Neural cell (in vitro differentiated cells): ENCODE data around the gene PDE2A. TPM values are rescaled to one million over a fixed set of nuclear protein-coding genes. Genes with fewer than 3 reads are reported as not detected.

Experiments
- H2AFZ ChIP-seq: fragments of 200-600, 300-800 bp; sonication (generic), shearing (Covaris generic); 2 replicates; pipeline ENCODE4 v1.6.0; 2014; ENCODE audit warnings: low read depth, mild to moderate bottlenecking, antibody characterized with exemption, low read length, moderate library complexity
- H3F3A ChIP-seq: fragments of 200-600 bp; shearing (Covaris generic); 2 replicates; pipeline ENCODE4 v1.6.1; 2016; ENCODE audit warnings: mild to moderate bottlenecking, moderate library complexity, mixed read lengths, antibody characterized with exemption, low read length; ENCODE audit not compliant: insufficient read depth, poor library complexity, severe bottlenecking
- H3K27ac ChIP-seq: fragments of 200-600, 300-800 bp; sonication (generic), shearing (Covaris generic); 2 replicates; pipeline ENCODE4 v1.5.1; 2014; ENCODE audit warnings: mild to moderate bottlenecking, low read length, moderate library complexity
- H3K27me3 ChIP-seq: fragments of 300-800, 200-600 bp; sonication (generic), shearing (Covaris generic); 2 replicates; pipeline ENCODE4 v1.6.0; 2014; ENCODE audit warnings: mild to moderate bottlenecking, low read depth, low read length, moderate library complexity; ENCODE audit not compliant: insufficient read depth
- H3K36me3 ChIP-seq: fragments of 300-800, 200-600 bp; sonication (generic), shearing (Covaris generic); 2 replicates; pipeline ENCODE4 v1.5.1; 2014; ENCODE audit warnings: mild to moderate bottlenecking, antibody characterized with exemption, low read length, moderate library complexity; ENCODE audit not compliant: insufficient read depth
- H3K4me2 ChIP-seq: fragments of 300-800, 200-600 bp; sonication (generic), shearing (Covaris generic); 2 replicates; pipeline ENCODE4 v1.6.0; 2014; ENCODE audit warnings: mild to moderate bottlenecking, low read length
- H3K4me3 ChIP-seq: fragments of 300-800, 200-600 bp; sonication (generic), shearing (Covaris generic); 2 replicates; pipeline ENCODE4 v1.5.1; 2014; ENCODE audit warnings: mild to moderate bottlenecking, low read length, moderate library complexity
- H3K79me2 ChIP-seq: fragments of 200-600 bp; shearing (Covaris generic); replicated peaks from 2 replicates; pipeline ENCODE4 v1.6.0; 2014; ENCODE audit warnings: mild to moderate bottlenecking, low read length, moderate library complexity; ENCODE audit not compliant: insufficient read depth
- H3K9ac ChIP-seq: fragments of 300-800, 200-600 bp; sonication (generic), shearing (Covaris generic); 2 replicates; pipeline ENCODE4 v1.6.1; 2016; ENCODE audit warnings: mild to moderate bottlenecking, low read length, mixed read lengths
- H3K9me2 ChIP-seq: fragments of 200-600 bp; shearing (Covaris generic); 2 replicates; pipeline ENCODE4 v1.6.1; 2016; ENCODE audit warnings: mild to moderate bottlenecking, low read length, mixed read lengths; ENCODE audit not compliant: insufficient read depth
- H3K9me3 ChIP-seq: fragments of 200-600, 300-800 bp; sonication (generic), shearing (Covaris generic); 2 replicates; pipeline ENCODE4 v1.6.1; 2016; ENCODE audit warnings: mild to moderate bottlenecking, mixed run types, low read length, moderate library complexity, mixed read lengths
- H4K20me1 ChIP-seq: fragments of 200-600 bp; shearing (Covaris generic); 2 replicates; pipeline ENCODE4 v1.6.1; 2016; ENCODE audit warnings: mild to moderate bottlenecking, mixed run types; ENCODE audit not compliant: insufficient read depth
- CTCF ChIP-seq: fragments of 450-650 bp; IDR thresholded peaks from 2 replicates; pipeline ENCODE4 v1.5.1; 2014; ENCODE audit warnings: antibody characterized with exemption, mild to moderate bottlenecking, moderate library complexity; ENCODE audit not compliant: poor library complexity, severe bottlenecking
- EP300 ChIP-seq: fragments of 450-650 bp; conservative IDR thresholded peaks from 2 replicates; pipeline ENCODE4 v1.6.1; 2014; ENCODE audit warnings: antibody characterized with exemption, mild to moderate bottlenecking, moderate library complexity; ENCODE audit not compliant: poor library complexity, severe bottlenecking
- EZH2 ChIP-seq: fragments of 200-600, 300-800 bp; shearing (Covaris generic), sonication (generic); IDR thresholded peaks from 2 replicates; pipeline ENCODE4 v1.6.1; 2014; ENCODE audit warnings: antibody characterized with exemption, low read length, borderline replicate concordance, mild to moderate bottlenecking; ENCODE audit not compliant: insufficient read depth, poor library complexity, severe bottlenecking
- MXI1 ChIP-seq: fragments of 450-650 bp; conservative IDR thresholded peaks from 2 replicates; pipeline ENCODE4 v1.6.1; 2014; ENCODE audit warnings: antibody characterized with exemption, mild to moderate bottlenecking; ENCODE audit not compliant: poor library complexity, severe bottlenecking
- POLR2AphosphoS5 ChIP-seq: IDR thresholded peaks from 2 replicates; pipeline ENCODE4 v1.6.1; 2012
- RAD21 ChIP-seq: fragments of 450-650 bp; conservative IDR thresholded peaks from 2 replicates; pipeline ENCODE4 v1.6.1; 2014; ENCODE audit warnings: antibody characterized with exemption, mild to moderate bottlenecking, moderate library complexity
- SMC3 ChIP-seq: fragments of 450-650 bp; conservative IDR thresholded peaks from 2 replicates; pipeline ENCODE4 v1.6.1; 2014; ENCODE audit warnings: antibody characterized with exemption, mild to moderate bottlenecking, moderate library complexity; ENCODE audit not compliant: poor library complexity
- TAF1 ChIP-seq: IDR thresholded peaks from 2 replicates; pipeline ENCODE4 v1.6.1; 2012; ENCODE audit warnings: low read depth
- polyA plus RNA-seq: library from polyadenylated mRNA; depleted of rRNA; stranded (reverse); fragments of >200 nt; gene quantifications from 2 replicates; pipeline ENCODE4 v1.2.3, GENCODE V29; 2014
- TF ChIP-seq, protein P1 (sequence below): IDR thresholded peaks from 2 replicates; pipeline ENCODE4 v1.6.1; 2012; ENCODE audit warnings: borderline replicate concordance

PDE2A gene
- polyA plus RNA-seq, 1 donor from 2014 or later, result 11.6 TPM

DNA sequence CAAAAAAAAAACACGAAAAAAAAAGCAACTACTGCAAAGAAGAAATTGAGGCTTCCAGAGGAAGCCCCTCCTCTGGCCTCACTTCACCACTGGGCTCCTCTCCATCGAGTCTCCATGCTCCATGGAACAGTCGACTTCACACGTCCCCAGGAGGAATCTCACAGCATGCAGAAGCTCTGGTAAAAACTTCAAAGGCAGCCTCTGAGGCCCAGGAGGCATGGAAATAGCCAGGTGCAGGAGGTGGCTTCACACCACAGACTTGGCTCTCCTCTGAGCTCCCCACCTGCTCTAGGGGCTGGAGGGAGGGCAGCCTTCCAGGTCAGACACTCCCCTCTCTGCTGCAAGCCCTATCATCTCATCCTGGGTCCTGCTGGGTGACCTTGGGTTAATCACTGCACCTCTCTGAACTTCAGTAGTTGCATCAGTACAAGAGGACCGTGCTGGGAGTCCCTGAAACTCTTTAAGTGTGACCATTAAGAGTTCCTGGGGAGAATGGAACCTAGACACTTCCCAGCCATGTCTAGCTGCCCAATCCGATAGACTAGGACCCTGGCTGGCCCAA, 8.2 kb downstream of the PDE2A start:
- Histone ChIP-seq H3K27me3 (no peaks in the 10 kb centered on the region), H3K79me2 (no peaks in the 10 kb centered on the region), H3K4me2 (no peak overlapping the region), H3F3A (no peaks in the 10 kb centered on the region), H3K4me3 (no peak overlapping the region), H2AFZ (no peak overlapping the region), H3K9me2 (no peaks in the 10 kb centered on the region), H4K20me1 (no peaks in the 10 kb centered on the region), H3K27ac (no peak overlapping the region), H3K9me3 (no peaks in the 10 kb centered on the region), H3K36me3 (no peaks in the 10 kb centered on the region), H3K9ac (no peak overlapping the region)
- TF ChIP-seq TAF1 (no peak), RAD21 (no peak), EZH2 (no peak), MXI1 (no peak)

DNA sequence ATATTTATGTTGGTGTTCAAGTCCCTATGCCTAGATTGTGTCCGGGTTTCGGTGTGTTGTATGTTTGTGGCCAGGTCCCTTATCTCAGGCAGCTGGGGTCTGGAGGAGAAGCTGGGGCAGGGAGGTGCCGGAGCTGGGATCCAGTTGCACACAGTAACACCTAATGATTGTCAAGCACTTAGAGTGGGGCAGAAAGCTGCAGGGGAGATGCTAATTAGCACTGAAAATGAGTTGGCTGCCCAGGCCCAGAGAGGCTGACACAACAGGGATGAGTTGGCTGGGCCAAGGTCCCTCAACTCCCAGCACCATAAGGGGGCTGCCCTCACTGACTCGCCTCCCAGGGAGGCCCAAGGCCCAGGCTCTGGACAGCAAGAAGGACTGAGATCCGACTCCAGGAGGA, 12.2 kb downstream of the PDE2A start:
- no peak for TF ChIP-seq MXI1
- TF ChIP-seq RAD21, result no peak
- TF ChIP-seq, protein P1, sequence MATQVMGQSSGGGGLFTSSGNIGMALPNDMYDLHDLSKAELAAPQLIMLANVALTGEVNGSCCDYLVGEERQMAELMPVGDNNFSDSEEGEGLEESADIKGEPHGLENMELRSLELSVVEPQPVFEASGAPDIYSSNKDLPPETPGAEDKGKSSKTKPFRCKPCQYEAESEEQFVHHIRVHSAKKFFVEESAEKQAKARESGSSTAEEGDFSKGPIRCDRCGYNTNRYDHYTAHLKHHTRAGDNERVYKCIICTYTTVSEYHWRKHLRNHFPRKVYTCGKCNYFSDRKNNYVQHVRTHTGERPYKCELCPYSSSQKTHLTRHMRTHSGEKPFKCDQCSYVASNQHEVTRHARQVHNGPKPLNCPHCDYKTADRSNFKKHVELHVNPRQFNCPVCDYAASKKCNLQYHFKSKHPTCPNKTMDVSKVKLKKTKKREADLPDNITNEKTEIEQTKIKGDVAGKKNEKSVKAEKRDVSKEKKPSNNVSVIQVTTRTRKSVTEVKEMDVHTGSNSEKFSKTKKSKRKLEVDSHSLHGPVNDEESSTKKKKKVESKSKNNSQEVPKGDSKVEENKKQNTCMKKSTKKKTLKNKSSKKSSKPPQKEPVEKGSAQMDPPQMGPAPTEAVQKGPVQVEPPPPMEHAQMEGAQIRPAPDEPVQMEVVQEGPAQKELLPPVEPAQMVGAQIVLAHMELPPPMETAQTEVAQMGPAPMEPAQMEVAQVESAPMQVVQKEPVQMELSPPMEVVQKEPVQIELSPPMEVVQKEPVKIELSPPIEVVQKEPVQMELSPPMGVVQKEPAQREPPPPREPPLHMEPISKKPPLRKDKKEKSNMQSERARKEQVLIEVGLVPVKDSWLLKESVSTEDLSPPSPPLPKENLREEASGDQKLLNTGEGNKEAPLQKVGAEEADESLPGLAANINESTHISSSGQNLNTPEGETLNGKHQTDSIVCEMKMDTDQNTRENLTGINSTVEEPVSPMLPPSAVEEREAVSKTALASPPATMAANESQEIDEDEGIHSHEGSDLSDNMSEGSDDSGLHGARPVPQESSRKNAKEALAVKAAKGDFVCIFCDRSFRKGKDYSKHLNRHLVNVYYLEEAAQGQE, result no peak
- TF ChIP-seq EP300, result no peak
- no peak for TF ChIP-seq CTCF
- TF ChIP-seq EZH2, result no peak
- no peak for TF ChIP-seq POLR2AphosphoS5
- no peak for TF ChIP-seq SMC3
- no peak for TF ChIP-seq TAF1
- H3K27ac ChIP-seq, result no peak overlapping the region
- no peak overlapping the region for H3K9ac ChIP-seq
- no peak overlapping the region for H3K4me2 ChIP-seq
- no peaks in the 10 kb centered on the region for H3K36me3 ChIP-seq
- no peaks in the 10 kb centered on the region for H3K79me2 ChIP-seq
- no peaks in the 10 kb centered on the region for H3K9me2 ChIP-seq
- no peaks in the 10 kb centered on the region for H3K9me3 ChIP-seq
- no peaks in the 10 kb centered on the region for H3K27me3 ChIP-seq
- no peak overlapping the region for H3K4me3 ChIP-seq
- no peaks in the 10 kb centered on the region for H3F3A ChIP-seq
- H4K20me1 ChIP-seq, result no peaks in the 10 kb centered on the region
- no peak overlapping the region for H2AFZ ChIP-seq
